ENCODE data around the gene ANO5. TPM values are rescaled to one million over a fixed set of nuclear protein-coding genes. Genes with fewer than 3 reads are reported as not detected.

ANO5 gene
- total and polyA plus RNA-seq, 2 of the 4 experiments (the other 2 are of a cell fraction): not detected

GRCh38 chr11:22276535-22276934 is 83.7 kb downstream of the ANO5 start:
- Histone ChIP-seq H2BK120ac (ENCODE audit: low read depth, low read length) (no peak overlapping the region), H3K27ac (ENCODE audit: insufficient read depth, low read length) (no peak overlapping the region), H3K9me1 (ENCODE audit: insufficient read depth, low read length) (no peaks in the 10 kb centered on the region), H3K4ac (ENCODE audit: low read depth, low read length) (no peak overlapping the region), H3K36me3 (ENCODE audit: control insufficient read depth, insufficient read depth, low read length) (no peaks in the 10 kb centered on the region), H3K79me1 (ENCODE audit: low read depth in 1 of 2, low read length in 2 of 2) (no peaks in the 10 kb centered on the region), H4K91ac (ENCODE audit: insufficient read depth, low read depth, low read length) (no peak overlapping the region), H3K56ac (ENCODE audit: extremely low read depth, insufficient read depth, low read length) (no peak overlapping the region), H2BK5ac (ENCODE audit: low read depth, low read length, poor library complexity, severe bottlenecking) (no peak overlapping the region), H3K27me3 (ENCODE audit: control insufficient read depth, insufficient read depth, low read length) (no peaks in the 10 kb centered on the region), H4K8ac (ENCODE audit: low read depth in 2 of 2, low read length in 2 of 2) (no peak overlapping the region), H3K9ac (ENCODE audit: low read depth, low read length) (no peak overlapping the region), H2BK20ac (ENCODE audit: low read depth, low read length) (no peak overlapping the region), H4K5ac (ENCODE audit: low read depth, low read length) (no peak overlapping the region), H2AFZ (replicated peaks; ENCODE audit: low read length, poor library complexity) (no peak overlapping the region), H3K4me3 (ENCODE audit: insufficient read depth, low read depth, low read length) (no peak overlapping the region), H2AK5ac (ENCODE audit: low read depth, low read length) (no peak overlapping the region), H3K4me2 (ENCODE audit: low read depth, low read length) (no peak overlapping the region), H2BK15ac (ENCODE audit: low read depth, low read length) (no peak overlapping the region), H4K20me1 (ENCODE audit: insufficient read depth, low read length) (no peaks in the 10 kb centered on the region), H3K18ac (ENCODE audit: low read depth, low read length) (no peak overlapping the region), H3K9me3 (ENCODE audit: control insufficient read depth, insufficient read depth, low read length) (no peaks in the 10 kb centered on the region), H3K4me1 (ENCODE audit: control insufficient read depth, insufficient read depth, low read length) (no peaks in the 10 kb centered on the region), H2AK9ac (replicated peaks; ENCODE audit: low read depth, low read length, poor library complexity) (no peak overlapping the region), H3K23ac (ENCODE audit: low read depth, low read length) (no peak overlapping the region), H3K14ac (replicated peaks; ENCODE audit: low read depth, low read length) (no peak overlapping the region)
- DNase-seq (no peak), ATAC-seq (ENCODE audit: low read depth) (no peak)
- POLR2A ChIA-PET (ENCODE audit: unreplicated experiment): no interaction called here
- intact Hi-C loops (cut with micrococcal nuclease) (no loop called here), dilution Hi-C loops (cut with HindIII; ENCODE audit: low sequenced_read_pairs, unreplicated experiment) (no loop called here), in situ Hi-C loops (cut with MboI; ENCODE audit: low sequenced_read_pairs) (no loop called here)
- BruUV-seq (replicated peaks): no TSS peak
- no CpG with 5 or more reads among the region's 4 CpGs for WGBS, 2 experiments (ENCODE audit: extremely low coverage in 2 of 2, insufficient read length in 1 of 2)
- TF ChIP-seq RAD21 (IDR thresholded peaks at IDR 0.05; ENCODE audit: low read length) (no peak), RCOR1 (IDR thresholded peaks at IDR 0.05; ENCODE audit: insufficient replicate concordance, low read length) (no peak), NFE2L2 (IDR thresholded peaks at IDR 0.05; ENCODE audit: low read depth, low read length) (no peak), MAFK (IDR thresholded peaks at IDR 0.05; ENCODE audit: low read depth, low read length) (no peak), SMC3 (IDR thresholded peaks at IDR 0.05; ENCODE audit: low read depth, low read length) (no peak), USF2 (IDR thresholded peaks at IDR 0.05; ENCODE audit: low read depth, low read length) (no peak), BHLHE40 (IDR thresholded peaks at IDR 0.05; ENCODE audit: low read depth, low read length) (no peak), CHD1 (IDR thresholded peaks at IDR 0.05; ENCODE audit: low read depth, low read length) (no peak), MAZ (IDR thresholded peaks at IDR 0.05; ENCODE audit: borderline replicate concordance, low read depth, low read length) (no peak), POLR2A (IDR thresholded peaks at IDR 0.05; ENCODE audit: low read depth, low read length) (no peak), FOS (IDR thresholded peaks at IDR 0.05; ENCODE audit: low read depth, low read length) (no peak), ELK1 (IDR thresholded peaks at IDR 0.05; ENCODE audit: borderline replicate concordance, low read depth, low read length) (no peak), RFX5 (IDR thresholded peaks at IDR 0.05; ENCODE audit: low read depth, low read length) (no peak), MXI1 (IDR thresholded peaks at IDR 0.05; ENCODE audit: borderline replicate concordance, low read depth, low read length) (no peak), CTCF (conservative IDR thresholded peaks at IDR 0.05; ENCODE audit: low read depth, low read length) (no peak), CEBPB (IDR thresholded peaks at IDR 0.05; ENCODE audit: low read depth, low read length) (no peak)
- CTCF ChIA-PET: no interaction called here

All from IMR-90 (cell line).